Measurements from ENCODE around the gene PIAS2.
"Not testable (repeated sequence)": the region's sequence is repeated elsewhere in the genome, so short reads cannot be mapped to it uniquely, and the experiment has no call there.

Gene PIAS2

DNA sequence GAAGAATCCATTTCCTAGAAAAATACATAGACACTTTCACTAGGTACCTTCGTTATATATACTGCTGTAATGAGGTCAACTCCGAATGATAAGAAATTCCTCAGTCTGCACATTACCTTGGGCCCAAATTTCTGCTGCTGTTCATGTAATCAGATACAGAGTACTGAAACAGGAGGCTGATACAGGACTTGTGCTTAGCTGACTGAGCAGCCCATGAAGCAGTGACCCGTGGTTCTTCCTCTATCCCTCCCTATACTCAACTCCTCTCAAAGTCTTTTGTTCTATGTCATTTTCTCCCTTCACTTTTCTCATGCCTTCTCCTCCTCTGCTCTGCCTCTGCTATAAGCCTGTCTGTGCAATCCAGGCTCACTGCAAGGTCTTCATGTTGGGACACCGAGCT lies 102.9 kb downstream of the PIAS2 start:
- no peak for DNase-seq (ENCODE audit: low read depth)
- no peak overlapping the region for H3K4me3 ChIP-seq (ENCODE audit: low read depth, low read length)
- TF ChIP-seq, protein P1, sequence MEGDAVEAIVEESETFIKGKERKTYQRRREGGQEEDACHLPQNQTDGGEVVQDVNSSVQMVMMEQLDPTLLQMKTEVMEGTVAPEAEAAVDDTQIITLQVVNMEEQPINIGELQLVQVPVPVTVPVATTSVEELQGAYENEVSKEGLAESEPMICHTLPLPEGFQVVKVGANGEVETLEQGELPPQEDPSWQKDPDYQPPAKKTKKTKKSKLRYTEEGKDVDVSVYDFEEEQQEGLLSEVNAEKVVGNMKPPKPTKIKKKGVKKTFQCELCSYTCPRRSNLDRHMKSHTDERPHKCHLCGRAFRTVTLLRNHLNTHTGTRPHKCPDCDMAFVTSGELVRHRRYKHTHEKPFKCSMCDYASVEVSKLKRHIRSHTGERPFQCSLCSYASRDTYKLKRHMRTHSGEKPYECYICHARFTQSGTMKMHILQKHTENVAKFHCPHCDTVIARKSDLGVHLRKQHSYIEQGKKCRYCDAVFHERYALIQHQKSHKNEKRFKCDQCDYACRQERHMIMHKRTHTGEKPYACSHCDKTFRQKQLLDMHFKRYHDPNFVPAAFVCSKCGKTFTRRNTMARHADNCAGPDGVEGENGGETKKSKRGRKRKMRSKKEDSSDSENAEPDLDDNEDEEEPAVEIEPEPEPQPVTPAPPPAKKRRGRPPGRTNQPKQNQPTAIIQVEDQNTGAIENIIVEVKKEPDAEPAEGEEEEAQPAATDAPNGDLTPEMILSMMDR (IDR thresholded peaks at IDR 0.05; ENCODE audit: low read depth, low read length, missing control alignments) = no peak

DNA sequence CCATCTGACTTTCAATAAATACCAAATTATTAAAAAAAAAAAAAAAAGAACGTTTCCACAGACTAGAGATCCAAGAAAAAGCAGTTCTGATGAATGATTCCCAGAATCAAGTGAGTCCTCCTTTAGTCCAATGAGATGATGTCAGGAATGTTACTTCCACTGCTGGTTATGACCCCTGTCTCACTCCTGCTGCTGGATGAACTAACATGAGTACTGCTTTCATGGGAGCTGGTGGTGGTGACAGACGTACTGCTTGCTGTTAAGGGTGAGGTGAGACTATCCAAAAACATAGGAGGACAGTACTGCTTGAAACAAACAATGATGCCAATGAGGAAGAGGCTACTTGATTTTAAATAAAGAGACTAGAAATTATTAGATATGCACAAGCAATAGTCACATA lies 105.0 kb downstream of the PIAS2 start:
- no peak overlapping the region for H3K4me3 ChIP-seq (ENCODE audit: low read depth, low read length)
- TF ChIP-seq, protein P1 (IDR thresholded peaks at IDR 0.05; ENCODE audit: low read depth, low read length, missing control alignments) = no peak
- DNase-seq (ENCODE audit: low read depth) = no peak

DNA sequence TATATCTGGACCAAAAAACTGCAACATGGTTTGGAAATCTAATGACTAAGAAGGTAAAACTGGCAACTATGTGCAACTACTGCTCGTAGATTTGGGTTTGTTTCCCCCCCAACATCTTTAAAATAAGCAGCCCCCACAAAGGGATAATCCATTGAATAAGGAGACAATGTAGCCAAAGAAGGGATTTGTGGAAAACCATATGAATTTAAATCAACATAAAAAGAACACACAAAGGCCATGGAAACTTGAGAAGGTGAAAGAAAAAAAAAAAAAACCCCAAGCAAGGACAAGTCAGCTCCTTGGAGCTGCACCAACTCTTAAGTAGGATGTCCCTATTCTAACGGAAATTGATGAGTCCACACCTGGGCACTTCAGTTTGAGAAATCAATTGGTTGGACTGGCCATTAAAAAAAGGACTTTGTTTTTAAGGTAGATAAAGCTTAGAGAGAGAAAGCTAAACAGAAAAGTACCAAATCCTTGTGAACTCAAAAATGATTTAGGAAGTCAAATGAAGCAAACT lies 106.8 kb downstream of the PIAS2 start:
- DNase-seq (ENCODE audit: low read depth) = no peak
- H3K4me3 ChIP-seq (ENCODE audit: low read depth, low read length) = no peak overlapping the region
- TF ChIP-seq, protein P1 (IDR thresholded peaks at IDR 0.05; ENCODE audit: low read depth, low read length, missing control alignments) = no peak

DNA sequence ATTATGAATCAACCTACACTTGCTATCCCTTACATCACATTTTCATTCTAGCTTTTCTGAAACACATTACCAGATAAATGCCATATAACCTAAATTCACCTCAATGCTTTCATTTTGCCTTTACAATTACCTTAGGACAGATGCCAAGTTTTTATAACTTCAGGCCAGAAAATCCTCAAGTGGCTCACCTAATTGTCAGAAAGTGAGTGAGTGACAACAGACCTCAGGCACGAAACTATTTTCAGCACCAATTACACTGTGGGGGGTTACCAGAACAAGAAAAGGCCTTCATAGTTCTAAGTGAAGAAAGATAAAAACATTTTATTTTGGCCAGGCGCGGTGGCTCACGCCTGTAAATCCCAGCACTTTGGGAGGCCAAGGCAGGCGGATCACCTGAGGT lies 108.2 kb downstream of the PIAS2 start:
- DNase-seq (ENCODE audit: low read depth) = no peak
- no peak overlapping the region for H3K4me3 ChIP-seq (ENCODE audit: low read depth, low read length)
- TF ChIP-seq, protein P1 (IDR thresholded peaks at IDR 0.05; ENCODE audit: low read depth, low read length, missing control alignments) = no peak

DNA sequence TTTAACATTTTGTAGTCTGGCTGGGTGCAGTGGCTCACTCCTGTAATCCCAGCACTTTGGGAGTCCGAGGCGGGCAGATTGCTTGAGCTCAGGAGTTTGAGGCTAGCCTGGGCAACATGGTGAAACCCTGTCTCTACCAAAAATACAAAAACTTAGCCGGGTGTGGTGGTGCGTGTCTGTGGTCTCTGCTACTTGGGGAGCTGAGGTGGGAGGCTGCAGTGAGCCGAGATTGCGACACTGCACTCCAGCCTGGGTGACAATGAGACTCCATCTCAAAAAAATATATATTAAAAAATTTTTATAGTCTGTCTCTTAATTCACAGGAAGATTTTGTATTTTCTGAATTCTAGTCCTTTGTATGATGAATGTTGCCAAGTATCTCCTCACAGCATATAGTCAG lies 121.4 kb downstream of the PIAS2 start:
- DNase-seq (ENCODE audit: low read depth) = not testable (repeated sequence)

DNA sequence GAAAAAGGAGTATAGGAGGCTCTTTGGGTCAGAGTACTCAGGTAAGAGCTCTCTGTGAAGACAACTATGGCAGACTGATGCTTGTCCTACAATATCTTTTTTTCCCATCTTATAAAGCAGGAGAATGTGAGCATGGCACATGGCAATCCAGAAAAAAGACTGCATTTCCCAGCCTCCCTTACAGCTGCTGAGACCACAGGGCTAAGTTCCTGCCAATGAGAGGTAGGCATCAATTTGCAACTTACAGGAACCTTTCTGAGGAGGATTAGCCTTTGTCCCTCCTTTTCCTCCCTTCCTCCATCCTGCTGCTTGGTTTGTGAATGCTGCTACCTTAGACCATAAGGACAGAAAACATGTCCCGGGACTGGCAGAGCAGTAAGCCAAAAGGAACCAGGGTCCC lies 122.7 kb downstream of the PIAS2 start:
- no peak for DNase-seq (ENCODE audit: low read depth)
- no peak overlapping the region for H3K4me3 ChIP-seq (ENCODE audit: low read depth, low read length)
- TF ChIP-seq, protein P1 (IDR thresholded peaks at IDR 0.05; ENCODE audit: low read depth, low read length, missing control alignments) = no peak

More for the DNA sequence above, 121.4 kb downstream of the PIAS2 start:
- not testable (repeated sequence) for H3K4me3 ChIP-seq (ENCODE audit: low read depth, low read length)

DNA sequence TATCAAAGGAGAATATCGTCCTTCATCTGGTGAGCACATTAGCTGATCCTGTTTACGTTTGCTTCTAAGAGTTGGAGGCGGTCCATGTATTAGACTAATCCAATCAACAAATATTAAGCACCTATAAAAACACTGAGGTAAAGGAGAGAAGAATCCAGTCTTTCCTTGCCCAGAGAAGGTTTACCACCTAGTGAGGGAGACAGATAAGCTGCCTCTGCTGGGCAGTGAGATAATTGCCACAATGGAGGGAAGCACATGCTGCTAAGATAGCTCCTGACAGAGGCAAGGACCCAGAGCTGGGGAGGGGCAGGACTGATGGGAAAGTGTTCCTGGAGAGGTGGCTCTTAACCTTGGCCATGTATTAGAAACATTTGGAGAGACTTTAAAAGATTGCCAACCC lies 123.7 kb downstream of the PIAS2 start:
- TF ChIP-seq, protein P1 (IDR thresholded peaks at IDR 0.05; ENCODE audit: low read depth, low read length, missing control alignments) = no peak
- DNase-seq (ENCODE audit: low read depth) = no peak
- no peak overlapping the region for H3K4me3 ChIP-seq (ENCODE audit: low read depth, low read length)

All from GM12864 (cell line).